ELF-1 (cell line): ENCODE results near the gene STK24.

Experiments used
- DNase-seq: peaks from one replicate; pipeline ENCODE4 v3.0.0-alpha.2; 2016; ENCODE audit warnings: low read depth, low spot score

Gene STK24

GRCh38 chr13:98556968-98557631 lies 19.8 kb downstream of the STK24 start:
- no peak for DNase-seq

- DNase-seq: no peak
Measured at GRCh38 chr13:98556142-98556816, 20.6 kb downstream of the STK24 start.

GRCh38 chr13:98549728-98550317 lies 27.1 kb downstream of the STK24 start:
- DNase-seq: no peak

- DNase-seq: no peak
Measured at GRCh38 chr13:98549006-98549727, 27.7 kb downstream of the STK24 start.

- DNase-seq: no peak
Measured at GRCh38 chr13:98548230-98548629, 28.7 kb downstream of the STK24 start.

GRCh38 chr13:98547455-98547854 lies 29.5 kb downstream of the STK24 start:
- DNase-seq: no peak

GRCh38 chr13:98546402-98546801 lies 30.5 kb downstream of the STK24 start:
- DNase-seq: no peak

- peak; percentile 46 for DNase-seq
Measured at GRCh38 chr13:98544104-98544710, 32.7 kb downstream of the STK24 start.

- no peak for DNase-seq
Measured at GRCh38 chr13:98543378-98544103, 33.4 kb downstream of the STK24 start.

GRCh38 chr13:98542568-98543377 lies 34.1 kb downstream of the STK24 start:
- no peak for DNase-seq

- no peak for DNase-seq
Measured at GRCh38 chr13:98541701-98542203, 35.2 kb downstream of the STK24 start.

- DNase-seq: no peak
Measured at GRCh38 chr13:98541191-98541590, 35.7 kb downstream of the STK24 start.

GRCh38 chr13:98540476-98540875 lies 36.4 kb downstream of the STK24 start:
- DNase-seq: no peak

GRCh38 chr13:98539666-98540065 lies 37.2 kb downstream of the STK24 start:
- no peak for DNase-seq

GRCh38 chr13:98538876-98539275 lies 38.0 kb downstream of the STK24 start:
- no peak for DNase-seq

- no peak for DNase-seq
Measured at GRCh38 chr13:98537740-98538139, 39.2 kb downstream of the STK24 start.

- no peak for DNase-seq
Measured at GRCh38 chr13:98537306-98537705, 39.6 kb downstream of the STK24 start.

- DNase-seq: no peak
Measured at GRCh38 chr13:98536729-98537128, 40.2 kb downstream of the STK24 start.

GRCh38 chr13:98535501-98536354 lies 41.2 kb downstream of the STK24 start:
- DNase-seq: no peak
